HG03571 (cell line): Measurements from ENCODE around the gene EHD1.
"Not testable (repeated sequence)": the region's sequence is repeated elsewhere in the genome, so short reads cannot be mapped to it uniquely, and the experiment has no call there.

ENCODE experiments used
- ATAC-seq: cut with Tn5 transposase; IDR thresholded peaks from one replicate; pipeline ENCODE4 v1.9.1; 2021; ENCODE audit not compliant: unreplicated experiment

EHD1 gene

DNA sequence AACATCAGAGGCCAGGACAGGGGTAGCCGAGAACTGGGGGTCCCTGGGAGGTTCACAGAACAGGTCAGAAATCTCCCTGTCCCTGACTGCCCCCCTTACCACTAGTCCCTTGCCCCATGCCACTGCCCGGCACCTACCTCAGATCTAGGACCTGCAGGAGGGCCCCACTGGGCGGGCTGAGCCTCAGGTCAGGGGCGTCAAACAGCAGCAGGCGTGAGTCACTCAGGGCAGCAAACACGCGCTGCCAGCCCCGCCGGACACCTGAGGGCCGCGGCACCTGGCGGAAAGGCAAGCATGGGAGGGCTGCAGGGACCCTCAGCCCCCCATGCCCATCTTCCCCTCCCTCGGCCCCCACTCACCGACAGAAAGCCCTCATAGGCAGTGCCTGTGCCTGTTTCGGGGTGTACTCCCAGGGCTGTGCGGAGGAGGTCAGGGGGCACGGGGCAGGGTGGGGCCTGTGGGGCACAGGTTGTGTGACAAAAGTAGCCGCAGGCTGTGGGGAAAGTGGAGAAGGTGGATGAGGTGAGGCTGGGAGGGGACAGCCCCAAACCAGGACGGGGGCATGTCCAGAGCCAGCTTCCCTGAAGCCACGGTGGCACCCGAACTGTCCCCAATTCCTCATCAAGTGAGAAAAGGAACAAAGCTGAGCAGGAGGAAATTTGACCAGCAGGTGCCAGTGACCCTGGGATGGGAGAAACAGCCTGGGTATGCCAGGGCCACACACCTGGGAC lies 45.8 kb downstream of the EHD1 start:
- no peak for ATAC-seq

DNA sequence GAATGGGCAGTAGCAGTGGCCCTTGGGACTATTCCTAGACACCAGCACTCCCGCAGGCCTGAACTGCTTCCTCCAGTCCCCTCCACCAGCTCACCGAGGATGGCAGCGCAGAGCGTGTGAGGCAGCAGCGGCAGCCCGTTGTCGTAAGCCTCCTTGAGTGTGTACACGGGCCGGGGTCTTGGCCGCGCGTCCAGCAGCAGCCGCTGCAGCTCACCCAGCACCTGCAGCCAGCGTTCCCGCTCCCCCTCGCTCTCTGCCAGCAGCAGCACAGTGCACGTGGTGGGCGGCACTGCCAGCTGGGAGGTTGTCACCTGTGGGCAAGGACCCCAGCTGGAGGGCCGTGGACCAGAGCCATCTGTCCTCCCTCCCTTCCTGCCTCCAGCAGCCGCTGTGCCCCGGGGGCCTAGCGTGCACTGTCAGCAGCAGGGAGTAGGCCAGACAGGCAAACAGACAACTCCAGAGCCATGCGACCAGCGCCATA lies 47.0 kb downstream of the EHD1 start:
- no peak for ATAC-seq

DNA sequence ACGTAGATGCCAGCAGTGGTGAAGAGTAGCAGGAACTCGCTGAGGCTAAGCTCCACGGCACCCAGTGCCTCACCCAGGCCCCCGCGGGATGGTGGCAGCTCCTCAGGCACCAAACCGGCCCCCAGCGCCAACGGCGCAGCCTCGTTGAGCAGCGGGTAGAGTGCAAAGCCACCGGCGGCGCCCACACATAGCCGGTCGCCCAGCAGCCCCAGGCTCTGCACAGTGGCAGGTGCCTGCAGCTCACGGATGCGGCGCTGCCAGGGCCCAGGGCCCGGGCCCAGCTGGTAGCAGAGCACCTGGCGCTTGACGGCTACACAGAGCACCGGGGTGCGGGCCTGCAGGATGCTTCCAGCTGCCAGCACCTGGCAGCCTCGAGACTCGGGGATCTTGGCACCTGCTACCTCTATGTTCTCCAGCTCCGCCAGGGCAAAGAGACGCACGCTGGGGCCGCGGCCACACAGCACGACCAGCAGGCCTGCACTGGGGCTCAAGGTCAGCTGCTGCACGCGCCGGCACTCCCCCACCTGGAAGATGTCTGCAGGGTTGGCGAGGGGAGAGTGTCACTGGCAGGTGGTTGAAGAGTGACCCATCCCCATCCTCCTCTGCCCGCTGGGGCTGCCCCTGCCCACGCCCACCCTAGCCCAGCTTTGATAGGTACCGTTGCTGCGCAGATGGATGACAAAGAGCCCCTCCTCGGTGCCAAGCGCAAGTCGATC lies 48.7 kb downstream of the EHD1 start:
- ATAC-seq, result no peak

DNA sequence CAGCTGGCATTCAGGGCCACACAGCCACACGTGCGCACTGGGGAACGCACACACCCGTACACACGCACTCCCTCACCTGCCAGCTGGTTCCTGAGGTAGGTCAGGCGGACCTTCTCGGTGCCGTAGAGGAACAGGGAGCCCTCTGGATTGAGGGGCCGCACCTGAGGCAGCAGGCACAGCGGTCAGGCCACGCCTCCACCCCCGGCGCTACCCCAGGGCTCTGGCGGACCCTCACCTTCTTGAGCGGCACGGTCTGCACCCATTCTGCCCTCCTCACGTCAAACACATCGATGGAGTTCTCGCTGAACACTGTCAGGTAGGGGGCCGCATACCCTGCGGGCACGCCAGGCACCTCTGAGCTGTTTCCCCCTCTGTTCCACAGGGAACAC lies 51.0 kb downstream of the EHD1 start:
- no peak for ATAC-seq

DNA sequence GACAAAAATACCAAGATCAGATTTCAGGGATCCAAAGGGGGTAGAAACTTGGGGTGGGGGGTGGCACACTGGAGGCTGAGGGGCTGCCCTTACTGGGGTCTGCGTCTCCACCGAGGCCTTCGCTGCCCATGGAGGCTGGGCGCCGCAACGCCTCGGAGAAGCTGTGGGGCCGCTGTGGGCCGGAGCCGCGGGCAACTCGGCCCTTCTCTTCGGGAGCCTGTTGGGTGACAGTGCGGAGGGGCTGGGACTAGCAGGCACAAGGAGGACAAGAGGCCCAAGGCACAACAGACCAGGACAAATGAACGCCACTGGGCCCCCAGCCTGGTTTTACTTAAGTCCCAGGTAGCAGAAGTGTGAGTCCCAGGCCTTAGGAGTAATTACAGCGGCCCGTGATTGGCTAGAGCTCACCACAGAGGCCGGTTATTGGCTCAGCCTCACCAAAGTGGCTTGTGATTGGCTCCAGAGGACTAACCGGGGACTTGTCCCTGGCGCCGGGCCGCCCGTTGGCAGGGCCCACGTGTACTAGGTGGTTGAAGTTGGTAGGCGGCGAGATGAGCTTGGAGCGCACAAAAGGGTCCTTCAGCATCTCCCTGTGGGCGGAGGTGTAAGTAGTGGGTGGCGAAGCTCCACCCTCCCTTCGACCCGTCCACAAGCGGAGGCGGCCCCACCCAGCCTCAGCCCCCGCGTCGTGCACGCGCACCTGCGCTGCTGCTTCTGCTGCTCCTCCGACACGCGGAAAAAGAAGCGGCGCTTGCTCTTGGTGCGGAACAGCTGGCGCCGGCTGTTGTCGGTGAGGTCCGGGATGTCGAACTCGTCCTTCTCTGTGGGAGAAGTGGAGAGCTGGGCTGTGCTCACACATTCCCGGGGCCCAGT lies 51.6 kb downstream of the EHD1 start:
- no peak for ATAC-seq

DNA sequence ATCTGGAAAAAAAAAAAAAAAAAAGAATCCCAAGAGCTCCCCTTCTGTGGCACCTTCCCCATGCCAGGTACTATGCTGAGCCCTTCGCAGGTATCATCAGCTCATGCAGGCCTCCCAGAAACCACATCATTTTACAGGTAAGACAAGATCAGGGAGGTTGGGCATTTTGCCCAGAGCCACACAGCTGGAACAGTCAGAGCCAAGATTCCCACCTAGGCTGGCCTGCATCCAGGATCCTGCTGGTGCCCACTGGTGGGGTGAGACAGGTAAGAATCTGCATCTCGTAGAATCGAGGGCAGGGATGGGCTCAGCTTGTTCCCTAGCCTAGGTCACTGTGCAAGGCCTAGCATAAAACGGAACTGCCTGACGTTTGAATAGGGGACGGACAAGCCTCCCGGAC lies 52.4 kb downstream of the EHD1 start:
- no peak for ATAC-seq

DNA sequence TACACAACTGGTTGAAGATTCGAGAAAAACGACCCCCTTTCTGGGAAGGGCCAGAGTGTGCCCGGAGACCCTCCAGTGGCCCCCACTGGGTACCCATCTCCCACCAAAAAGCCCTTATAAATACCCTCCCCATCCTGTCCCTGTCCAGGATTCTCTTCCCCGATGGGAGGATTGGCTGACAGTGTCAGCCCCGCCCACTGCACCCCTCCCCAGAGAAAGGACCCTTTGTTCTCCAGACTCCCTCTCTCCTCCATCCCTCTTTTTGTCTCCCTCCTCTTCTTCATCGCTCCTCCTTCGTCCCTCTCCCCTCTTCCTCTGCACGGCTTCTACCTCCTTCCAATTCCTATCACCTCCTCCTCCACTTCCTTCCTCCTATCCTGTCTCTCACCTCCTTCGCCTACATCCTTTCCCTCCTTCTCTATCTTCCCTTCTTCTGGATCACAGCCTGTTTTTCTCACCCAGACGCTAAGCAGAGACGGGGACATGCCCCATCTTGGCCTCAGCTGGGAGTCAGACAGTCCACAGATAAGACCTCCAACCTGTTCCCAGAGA lies 54.8 kb downstream of the EHD1 start:
- ATAC-seq, result no peak

DNA sequence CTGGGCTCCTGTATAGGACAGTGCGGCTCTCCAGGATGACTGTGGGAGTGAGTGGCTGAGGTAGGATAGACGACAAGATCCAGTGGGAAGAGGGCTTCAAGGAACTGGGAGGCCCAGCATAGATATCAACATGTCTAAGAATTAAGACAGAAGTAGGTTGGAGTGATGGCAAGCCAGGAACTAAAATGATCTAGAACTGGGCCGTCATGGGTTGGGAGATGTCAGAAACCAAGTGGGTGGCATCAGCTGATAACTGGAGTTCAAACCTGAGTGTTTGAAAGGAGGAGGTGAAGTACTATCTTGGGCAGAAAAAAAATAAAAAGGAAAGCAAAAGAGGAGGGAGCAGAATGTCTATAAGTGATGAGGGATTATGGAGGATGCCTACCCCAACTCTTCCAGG lies 60.9 kb downstream of the EHD1 start:
- ATAC-seq, result no peak

DNA sequence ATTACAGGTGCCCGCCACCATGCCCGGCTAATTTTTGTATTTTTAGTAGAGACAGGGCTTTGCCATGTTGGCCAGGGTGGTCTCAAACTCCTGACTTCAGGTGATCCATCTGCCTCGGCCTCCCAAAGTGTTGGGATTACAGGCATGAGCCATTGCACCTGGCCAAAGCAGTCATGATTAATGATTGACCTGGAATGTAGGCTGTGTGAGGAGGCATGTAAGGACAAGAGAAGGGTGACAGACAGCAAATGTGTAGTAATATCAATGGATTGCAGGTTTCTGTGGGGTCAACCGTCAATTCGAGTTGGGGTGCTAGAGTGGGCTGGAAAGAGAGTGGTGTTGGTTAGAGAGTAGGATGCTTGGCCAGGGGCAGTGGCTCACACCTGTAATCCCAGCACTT lies 63.0 kb downstream of the EHD1 start:
- ATAC-seq, result not testable (repeated sequence)

DNA sequence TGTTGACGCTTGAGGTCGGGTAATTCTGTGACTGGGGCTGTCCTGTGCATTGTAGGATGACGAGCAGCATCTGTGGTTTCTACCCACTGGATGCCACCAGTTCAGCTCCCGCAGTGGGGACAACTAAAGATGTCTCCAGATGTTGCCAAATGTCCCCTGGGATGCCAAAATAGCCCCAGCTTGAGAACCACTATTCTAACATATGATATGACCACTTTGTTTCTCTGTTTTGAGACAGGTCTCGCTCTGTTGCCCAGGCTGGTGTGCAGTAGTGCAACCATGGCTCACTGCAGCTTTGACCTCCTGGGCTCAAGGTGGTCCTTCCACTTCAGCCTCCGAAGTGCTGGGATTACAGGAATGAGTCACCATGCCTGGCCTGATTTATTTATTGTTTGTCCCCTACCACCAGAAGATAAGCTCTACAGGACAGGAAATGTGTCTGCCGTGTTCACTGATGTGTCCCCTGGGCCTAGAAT lies 63.7 kb downstream of the EHD1 start:
- ATAC-seq, result peak; percentile 64

DNA sequence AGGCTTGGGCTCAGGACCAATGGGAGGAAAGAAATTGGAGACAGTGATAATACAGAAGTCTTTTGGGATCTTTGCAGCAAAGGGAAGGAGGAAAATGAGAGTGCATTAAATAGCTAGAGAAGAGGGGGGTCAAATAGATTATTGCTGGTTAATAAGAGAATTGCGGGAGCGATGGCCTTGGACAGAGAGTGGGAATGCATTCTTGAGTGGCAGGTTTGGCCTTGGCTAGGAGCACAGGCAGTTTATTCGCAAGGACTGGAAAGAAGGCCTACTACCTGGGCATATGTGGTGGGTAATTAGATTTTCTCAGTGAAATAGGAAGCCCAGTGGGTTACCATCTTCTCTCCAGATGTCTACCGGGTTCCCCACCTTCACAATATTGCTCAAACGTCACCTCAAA lies 64.6 kb downstream of the EHD1 start:
- no peak for ATAC-seq

DNA sequence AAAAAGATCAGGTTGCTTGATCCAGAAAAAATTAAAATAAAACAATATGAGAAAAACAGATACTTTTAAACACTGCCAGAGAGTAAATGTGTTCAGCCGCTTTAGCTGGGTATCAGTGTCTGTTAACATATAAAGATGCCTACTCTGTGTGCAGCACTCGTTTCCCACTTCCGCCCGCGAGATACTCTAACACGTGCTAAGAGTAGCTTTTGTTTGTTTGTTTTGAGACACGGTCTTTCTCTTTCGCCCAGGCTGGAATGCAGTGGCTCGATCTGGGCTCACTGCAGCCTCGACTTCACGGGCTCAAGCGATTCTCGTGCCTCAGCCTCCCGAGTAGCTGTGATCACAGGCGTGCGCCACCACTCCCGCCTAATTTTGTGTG lies 67.5 kb downstream of the EHD1 start:
- ATAC-seq, result no peak

DNA sequence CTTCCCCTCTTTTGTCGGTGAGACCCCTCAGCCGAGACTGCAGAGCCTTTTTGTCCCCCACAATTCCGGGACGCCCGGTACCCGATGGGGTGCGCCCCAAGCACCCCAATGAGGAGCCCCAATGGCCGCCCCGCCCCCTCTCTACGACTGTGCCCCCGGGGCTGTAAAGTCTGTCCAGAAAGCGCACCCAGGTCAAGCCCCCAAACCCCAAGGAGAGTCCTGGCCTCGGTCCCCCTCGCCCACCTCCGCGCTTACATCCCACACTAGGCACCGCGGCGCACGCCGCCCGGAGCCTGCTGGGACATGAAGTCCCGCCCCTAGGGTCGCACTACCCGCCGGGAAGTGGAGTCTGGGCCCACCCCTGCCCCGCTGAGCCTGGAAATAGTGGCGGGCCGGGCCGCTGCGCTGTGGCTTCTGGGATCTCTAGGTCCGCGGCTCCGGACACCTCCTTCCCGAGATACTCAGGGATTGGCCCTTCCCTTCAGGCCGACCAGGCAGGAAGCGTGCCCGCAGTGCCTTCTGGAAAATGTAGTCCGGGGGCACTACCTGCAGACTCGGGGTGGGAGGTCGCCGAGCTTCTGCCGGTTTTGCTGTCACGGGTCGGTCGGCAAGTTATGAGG lies 68.0 kb downstream of the EHD1 start, which contains the start of gene MEN1:
Gene MEN1 (minus strand): TSS at position 281 of the 620 bp plus-strand sequence. CDS start 442 bp downstream, outside the sequence.
- peak; percentile 41 for ATAC-seq

DNA sequence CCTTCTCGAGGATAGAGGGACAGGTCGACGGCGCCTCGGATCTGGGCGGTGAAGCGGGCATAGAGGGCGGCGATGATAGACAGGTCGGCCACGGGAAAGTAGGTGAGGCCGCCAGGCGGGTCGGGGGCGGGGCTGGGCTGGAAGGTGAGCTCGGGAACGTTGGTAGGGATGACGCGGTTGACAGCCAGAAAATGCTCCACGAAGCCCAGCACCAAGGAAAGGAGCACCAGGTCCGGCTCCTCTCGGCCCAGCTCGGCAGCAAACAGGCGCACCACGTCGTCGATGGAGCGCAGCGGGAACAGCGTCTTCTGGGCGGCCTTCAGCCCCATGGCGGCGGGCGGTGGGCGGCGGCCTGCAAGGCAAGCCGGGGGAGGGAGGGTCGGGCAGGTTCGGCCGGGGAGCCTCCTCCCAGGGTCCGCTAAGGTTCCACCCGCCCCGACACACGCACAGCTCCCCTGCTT lies 68.6 kb downstream of the EHD1 start:
- ATAC-seq, result no peak

DNA sequence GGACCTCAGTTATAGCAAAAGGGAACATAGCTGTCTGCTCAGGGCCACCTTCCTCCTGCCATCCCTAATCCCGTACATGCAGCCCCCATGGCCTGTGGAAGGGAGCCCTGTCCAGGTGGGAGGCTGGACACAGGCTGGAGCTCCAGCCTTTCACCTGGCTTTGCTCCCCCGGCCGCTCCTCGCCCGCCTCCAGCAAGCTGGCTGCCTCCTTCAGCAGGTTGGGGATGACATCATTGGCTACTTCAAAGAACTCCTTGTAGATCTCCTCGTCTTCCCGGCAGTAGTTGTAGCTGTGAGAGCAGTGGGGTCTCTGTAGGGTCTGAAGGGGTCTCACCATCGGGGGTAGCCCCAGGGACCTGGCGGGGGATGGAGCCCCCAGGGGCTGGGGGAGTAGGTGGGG lies 72.9 kb downstream of the EHD1 start:
- no peak for ATAC-seq

DNA sequence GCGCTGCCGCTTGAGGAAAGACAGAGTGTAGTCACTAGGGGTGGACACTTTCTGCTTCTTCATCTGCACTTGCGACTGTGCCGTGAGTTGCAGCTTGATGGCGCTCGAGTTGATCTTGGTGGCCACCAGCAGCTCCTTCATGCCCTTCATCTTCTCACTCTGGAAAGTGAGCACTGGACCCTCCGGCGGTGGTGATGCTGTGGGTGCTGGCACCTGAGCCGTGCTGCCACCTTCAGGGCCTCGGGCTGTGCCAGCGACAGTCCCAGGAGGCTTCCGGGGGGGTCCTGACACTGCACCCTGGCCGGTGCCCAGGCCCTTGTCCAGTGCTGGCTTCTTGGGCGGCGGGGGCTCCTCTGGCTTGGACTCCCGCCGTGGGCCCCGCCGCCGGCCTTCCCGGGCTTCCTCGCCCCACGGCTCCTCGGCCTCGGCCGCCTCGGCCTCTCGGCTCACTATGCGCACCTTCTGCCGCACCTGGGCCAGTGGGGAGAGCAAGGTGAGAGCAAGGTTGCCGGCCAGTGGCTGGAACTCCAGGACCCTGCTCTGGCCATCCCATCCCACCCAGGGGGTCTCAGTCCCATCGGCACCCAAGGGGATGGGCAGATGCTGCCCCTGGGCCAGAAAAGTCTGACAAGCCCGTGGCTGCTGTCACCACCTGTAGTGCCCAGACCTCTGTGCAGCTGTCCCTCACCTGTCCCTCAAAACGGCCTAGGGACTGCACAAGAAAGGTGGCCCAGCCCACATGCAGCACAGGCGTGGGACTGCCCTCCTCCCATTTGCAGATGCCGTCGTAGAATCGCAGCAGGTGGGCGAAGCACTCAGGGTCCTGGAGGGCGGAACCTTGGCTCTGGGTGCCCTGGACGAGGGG lies 73.8 kb downstream of the EHD1 start:
- ATAC-seq, result no peak

DNA sequence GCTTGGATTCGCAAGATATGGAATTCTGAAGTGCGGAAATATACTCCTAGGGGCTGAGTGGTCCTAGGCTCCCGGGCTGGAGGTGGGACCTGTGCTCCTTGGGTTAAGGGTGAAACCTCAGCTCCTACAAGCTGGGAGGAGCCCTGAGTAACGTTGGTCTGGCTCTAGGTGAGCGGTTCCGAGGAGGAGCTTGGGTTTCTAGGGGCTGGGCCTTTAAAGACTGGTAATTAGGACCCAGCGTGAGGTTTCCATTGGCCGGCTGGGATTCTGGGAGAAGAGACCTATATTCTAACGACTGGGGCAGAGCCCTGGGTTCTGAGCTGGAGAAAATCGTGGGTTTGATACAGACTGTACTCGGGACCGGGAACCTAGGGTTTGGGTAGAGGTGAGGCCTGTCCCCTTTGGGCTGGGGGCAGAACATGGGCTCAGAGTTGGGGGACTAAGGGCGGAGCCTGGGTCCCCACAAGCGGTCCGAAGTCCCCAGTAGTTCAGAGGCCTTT lies 74.5 kb downstream of the EHD1 start:
- no peak for ATAC-seq

DNA sequence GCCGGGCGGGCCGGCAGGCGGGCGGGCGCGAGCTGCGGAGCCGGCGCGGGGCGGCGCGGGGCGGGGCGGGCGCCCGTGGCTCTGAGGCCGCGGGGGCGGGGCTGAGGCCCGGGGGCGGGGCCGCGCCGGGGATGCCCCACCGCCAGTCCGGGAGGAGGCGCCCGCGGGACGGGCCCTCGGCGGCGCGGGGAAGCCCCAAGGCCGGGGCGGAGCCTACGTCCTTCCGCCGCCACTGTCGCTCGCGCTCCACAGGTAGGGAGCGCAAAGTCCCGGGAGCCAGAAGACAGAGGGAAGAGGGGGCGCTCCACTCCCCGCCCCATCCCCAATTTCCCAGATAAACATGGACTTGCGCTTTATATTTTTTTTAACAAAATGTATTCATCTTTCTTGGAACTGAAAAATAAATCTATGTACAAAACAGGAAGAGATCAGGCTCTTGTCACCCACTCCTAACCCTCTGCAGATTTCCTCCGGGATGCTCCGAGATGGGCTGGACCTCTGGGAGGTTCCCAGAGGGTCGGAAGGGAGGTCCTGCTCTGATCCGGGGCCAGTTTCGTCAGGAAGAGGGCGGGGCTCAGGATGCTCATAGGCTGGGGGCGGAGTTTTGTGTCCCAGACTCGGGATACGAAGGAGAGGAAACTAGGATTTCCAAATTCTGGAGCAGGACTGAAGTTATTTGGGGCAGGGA lies 75.1 kb downstream of the EHD1 start, which contains the start of gene MAP4K2:
Gene MAP4K2 (minus strand): TSS at position 57 of the 688 bp plus-strand sequence. CDS start 65 bp downstream, outside the sequence.
- no peak for ATAC-seq
